HG03280 (cell line): ENCODE results near the gene CD9.
"Not testable (repeated sequence)": the region's sequence is repeated elsewhere in the genome, so short reads cannot be mapped to it uniquely, and the experiment has no call there.

Source experiments
- ATAC-seq: cut with Tn5 transposase; IDR thresholded peaks from one replicate; pipeline ENCODE4 v1.9.1; 2021; ENCODE audit warnings: mild to moderate bottlenecking, moderate library complexity; ENCODE audit not compliant: unreplicated experiment

The CD9 gene

DNA sequence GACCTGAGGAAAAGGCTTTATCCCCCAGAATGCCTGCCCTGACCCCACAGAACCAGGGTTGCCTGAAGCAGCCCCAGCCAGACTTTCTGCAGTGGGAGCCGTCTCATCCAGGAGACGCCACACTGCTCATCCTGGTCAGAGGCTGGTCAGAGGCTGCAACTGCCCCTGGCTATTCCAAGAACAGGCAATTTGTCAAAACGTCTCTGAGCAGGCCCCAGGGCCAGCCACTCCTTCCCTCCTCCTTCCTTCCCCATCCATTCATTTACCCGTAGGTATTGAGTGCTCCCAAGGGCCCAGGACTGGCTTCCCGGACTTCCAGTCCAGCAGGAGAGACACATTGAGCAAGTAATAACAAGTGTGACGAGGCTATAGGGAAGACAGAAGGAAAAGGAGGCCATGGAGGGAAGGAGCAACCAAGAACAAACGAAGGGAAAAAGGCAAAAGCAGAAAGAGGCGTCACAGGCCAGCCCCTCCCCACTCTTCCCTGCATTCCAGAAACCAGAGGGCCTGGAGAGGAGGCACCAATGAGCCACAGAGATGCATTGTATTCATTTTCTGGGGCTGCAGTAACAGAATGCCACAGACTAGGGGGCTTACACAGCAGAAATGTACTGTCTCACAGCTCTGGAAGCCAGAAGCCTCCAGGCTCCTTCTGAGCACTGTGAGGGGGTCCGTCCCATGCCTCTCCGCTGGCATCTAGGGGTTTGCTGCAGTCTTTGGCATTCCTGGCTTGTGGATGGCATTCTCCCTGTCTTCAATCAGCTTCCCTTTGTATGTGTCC is 21.0 kb upstream of the CD9 start:
- ATAC-seq = no peak

DNA sequence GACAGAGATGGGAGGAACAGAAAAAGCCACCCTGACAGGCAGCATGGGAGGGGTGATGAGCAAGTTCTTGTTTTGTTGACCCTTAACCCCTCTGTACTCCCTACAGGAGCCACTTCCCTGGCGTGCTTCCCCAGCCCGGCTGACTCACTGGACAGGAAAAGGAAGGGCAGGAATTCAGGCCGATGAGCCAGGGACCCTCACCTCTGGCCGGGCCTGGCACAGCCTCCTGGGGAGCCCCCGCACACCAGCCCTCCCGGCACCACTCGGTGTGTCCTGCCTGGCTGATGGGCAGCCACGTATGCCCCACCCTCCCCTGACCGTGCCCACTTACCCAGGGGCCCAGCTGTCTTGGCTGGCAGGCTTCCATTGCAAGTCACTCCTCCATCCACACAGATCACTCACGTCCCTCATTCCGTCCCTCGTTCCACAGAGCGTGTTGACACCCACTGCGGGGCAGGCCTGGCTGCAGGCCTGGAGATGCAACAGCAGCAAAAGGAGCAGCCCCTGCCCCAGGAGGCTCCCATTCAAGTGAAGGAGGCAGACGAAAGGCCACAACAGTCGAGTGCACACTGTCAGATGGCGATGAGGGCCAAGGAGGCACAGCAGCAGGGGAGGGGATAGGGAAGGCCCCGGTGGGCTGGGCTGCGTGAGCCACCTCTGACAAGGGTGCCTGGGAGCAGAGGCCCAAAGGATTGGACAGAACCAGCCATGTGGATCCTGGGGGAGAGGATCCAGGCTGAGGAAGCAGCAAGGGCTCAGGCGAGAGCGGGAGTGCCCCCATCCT is 19.7 kb upstream of the CD9 start:
- no peak for ATAC-seq

DNA sequence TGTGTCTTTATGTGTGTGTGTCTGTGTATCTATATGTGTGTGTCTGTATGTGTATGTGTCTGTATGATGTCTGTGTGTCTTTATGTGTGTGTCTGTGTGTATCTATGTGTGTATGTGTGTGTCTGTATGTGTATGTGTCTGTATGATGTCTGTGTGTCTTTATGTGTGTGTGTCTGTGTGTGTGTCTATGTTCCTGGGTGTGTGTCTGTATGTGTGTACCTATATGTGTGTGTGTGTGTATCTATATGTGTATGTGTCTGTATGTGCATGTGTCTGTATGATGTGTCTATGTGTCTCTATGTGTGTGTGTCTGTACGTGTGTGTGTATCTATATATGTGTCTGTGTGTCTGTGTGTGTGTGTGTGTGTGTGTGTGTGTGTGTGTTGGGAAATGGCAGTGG is 19.0 kb upstream of the CD9 start:
- no peak for ATAC-seq

DNA sequence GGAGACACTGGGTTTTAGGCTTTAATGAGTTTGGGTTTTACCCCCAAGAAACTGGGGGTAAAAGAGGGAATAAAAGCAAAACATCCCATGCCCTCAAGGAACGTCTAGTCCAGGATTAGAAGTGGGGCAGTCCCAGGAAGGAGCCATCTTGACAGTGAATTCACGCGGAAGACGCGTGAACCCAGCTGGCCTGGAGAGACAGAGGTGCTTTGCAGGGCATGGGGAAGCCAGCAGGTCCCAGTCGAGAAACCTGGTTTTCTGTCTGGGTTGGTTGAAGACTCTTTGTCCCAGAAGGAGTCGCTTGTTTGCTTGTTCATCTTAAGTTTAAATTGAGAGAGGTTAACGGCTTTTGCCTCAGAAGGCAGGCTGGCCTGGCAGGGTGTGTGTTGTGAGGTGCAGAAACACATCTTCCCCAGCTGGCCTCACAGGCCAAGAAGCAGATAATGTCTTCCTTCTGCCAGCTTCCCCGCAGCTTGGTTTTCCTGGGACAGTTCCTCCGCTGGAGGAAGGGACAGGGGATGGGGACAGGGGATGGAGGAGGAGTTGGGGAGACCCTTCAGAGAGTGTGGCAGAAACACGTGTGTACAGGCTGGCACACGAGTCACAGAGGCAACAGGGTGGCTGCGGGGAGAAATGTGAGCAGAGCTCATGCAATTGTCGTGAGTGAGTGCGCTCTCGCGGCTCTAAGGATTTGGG is 18.5 kb upstream of the CD9 start:
- no peak for ATAC-seq

DNA sequence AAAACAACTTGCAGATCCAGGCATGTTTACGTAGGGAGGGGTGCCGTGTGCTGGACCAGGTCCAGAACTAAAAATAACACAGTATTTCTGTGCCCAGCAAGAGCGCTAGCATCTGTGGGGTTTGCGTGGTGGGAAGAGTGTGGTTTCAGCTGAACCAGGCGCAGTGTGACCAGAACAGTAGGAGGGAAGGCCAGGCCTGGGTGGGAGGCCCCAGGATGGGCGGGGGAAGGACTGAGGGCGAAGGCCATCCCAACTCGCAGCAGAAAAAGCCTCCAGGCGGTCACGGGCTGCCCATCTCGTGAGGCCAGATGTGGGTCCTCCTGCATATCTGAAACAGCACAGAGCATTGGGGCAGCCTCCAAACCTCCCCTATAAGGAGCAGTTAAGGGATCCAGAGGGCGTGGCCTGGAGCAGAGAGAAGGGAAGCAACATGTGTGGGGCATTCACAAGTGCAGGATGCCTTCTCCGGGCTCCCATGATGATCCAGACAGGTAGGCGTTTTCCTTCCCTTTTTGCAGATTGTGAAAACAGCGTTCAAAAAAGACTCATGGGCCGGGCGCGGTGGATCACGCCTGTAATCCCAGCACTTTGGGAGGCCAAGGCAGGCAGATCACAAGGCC is 17.8 kb upstream of the CD9 start:
- no peak for ATAC-seq

DNA sequence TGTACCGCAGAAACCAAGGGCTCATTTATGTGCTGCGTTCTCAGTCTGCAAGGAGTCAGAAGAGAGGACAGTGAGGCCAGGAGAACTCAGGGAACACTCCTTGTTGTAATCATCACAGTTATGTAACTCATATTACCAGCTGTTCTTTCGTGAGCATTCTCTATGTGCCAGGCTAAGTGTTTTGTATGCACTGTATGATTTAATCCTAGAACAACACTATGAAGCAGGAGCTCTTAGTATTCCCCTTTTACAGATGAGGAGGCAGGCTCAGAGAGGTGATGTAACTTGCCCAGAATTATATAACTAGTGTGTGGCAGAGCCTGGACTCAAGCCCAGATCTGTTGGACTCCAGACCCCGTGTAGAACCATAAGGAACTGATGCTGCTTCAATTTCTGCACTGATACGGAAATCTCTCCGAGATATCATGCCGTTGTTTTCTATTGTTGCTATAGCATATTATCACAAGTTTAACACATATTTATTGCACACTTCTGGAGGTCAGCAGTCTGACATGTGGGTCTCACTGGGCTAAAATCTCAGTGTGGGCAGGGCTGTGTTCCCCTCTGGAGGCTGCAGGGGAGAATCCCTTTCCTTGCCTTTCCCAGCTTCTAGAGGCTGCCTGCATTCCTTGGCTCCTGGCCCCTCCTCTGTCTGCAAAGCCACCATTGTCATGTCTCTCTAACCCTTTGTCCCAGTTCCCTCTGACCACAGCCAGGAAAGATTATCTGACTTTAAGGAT is 16.3 kb upstream of the CD9 start:
- no peak for ATAC-seq

DNA sequence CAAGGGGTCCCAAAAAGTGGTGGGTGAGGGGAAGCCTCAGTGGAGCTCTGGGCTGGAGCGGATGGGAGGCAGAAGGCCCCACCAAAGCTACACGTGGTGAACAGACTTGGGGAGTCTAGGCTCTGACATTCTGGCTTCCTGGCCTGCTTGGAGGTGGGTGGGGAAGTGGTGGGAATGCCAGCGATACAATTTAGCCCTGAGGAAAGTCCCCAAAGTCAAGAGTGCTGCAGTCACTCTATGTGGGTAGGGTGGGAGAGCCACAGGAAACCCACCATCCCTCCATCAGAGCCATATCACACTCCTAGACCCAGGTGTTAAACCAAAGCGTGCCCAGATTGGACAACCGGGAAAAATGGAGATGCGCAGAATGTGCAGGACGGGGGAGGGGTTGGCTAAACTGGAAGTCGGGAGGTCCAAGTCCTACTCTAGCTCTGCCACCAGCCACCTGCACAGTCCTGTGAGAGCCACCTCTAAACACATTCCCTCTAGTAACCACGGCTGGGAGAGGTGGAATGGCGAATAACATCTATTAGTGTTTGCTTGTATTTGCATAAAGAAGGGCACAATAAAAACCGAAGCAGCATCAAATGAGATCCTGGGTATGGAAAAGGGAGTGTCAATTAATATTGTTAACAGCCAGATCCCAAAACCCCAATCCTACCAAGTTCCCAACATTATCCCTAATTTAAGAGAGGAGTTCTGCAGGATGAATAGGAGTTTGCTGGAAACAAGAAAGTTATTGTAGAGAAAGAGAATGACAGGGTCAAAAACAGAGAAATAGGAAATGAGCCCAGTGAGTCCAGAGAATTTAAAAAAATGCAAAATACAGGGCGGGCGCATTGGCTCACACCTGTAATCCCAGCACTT is 14.0 kb upstream of the CD9 start:
- no peak for ATAC-seq

DNA sequence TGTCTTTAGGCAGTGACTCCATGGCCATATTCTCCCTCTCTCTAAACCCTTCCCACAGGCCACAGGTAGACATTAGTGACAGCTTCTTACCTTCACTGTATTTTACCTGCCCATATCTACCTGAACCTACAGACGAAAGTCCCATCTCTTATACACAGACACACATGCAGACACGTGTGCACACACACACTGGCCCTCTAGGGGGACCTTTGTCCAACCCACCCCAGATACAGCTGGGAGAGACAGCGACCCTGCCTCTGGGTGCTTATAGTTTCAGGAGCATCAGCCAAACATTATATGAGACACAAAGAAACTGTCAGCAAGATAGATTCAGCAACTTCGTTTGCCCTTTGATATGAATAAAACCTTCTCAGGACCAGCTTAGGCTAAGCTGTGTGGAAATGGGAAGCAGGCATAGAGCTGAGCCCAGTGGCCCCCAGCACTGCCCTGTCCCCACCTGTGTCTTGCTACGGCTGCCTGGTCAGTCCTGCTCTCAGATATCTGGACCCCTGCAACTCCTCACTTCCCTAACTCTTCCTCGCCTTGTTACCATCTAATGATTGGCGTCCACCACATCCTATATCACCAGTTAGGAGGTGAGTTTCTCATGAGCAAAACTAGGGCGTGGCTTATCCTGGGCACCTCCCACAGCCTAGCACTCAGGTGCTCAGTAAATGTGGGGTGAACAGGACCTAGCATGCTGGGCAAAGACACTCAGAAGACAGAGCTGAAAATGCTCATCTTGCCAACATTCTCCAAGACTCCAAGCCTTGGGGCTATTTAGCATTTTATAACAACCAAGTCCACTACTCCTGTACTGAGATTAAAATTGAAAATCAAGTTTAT is 12.0 kb upstream of the CD9 start:
- no peak for ATAC-seq

DNA sequence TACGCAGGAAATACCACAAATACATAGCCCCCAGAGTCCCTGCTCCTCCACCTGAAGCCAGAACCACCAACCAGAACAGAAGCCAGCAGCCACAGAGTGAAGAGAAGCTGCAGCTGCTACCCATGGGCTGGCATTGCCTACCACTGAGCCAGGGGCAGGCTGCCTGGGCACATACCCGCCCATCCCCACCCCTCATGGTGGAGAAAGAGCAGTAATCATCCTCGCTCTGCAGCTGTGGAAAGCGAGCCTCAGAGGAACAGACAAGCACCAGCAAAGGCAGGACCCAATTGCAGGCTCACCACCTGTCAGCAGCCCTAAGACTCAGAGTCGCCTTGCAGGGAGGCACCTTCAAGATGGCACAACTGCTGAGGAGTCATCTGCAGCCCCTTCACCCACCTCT is 11.2 kb upstream of the CD9 start:
- ATAC-seq = no peak

DNA sequence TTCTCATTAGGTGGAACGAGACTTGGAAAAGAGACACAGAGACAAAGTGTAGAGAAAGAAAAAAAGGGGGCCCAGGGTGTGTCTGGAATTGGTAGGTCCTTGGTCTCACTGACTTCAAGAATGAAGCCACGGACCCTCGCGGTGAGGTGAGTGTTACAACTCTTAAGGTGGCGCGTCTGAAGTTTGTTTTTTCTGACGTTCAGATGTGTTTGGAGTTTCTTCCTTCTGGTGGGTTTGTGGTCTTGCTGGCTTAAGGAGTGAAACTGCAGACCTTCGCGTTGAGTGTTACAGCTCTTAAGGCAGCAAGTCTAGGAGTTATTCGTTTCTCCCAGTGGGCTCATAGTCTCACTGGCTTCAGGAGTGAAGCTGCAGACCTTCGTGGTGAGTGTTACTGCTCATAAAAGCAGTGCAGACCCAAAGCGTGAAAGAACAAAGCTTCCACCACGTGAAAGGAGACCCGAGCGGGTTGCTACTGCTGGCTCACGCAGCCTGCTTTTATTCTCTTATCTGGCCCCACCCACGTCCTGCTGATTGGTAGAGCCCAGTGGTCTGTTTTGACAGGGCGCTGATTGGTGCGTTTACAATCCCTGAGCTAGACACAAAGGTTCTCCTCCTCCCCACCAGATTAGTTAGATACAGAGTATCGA is 10.1 kb upstream of the CD9 start:
- ATAC-seq = not testable (repeated sequence)

DNA sequence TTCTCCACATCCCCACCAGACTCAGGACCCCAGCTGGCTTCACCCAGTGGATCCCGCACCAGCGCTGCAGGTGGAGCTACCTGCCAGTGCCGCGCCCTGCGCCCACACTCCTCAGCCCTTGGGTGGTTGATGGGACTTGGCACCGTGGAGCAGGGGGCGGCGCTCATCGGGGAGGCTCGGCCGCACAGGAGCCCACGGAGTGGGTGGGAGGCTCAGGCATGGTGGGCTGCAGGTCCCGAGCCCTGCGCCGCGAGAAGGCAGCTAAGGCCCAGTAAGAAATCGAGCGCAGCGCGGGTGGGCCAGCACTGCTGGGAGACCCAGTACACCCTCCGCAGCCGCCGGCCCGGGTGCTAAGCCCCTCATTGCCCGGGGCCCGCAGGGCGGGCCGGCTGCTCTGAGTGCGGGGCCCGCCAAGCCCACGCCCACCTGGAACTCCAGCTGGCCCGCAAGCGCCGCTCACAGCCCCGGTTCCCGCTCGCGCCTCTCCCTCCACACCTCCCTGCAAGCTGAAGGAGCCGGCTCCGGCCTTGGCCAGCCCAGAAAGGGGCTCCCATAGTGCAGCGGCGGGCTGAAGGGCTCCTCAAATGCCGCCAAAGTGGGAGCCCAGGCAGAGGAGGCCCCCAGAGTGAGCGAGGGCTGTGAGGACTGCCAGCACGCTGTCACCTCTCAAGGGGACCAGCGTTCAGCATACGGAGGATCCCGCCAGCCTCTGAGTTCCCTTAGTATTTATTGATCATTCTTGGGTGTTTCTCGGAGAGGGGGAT is 9.3 kb upstream of the CD9 start:
- not testable (repeated sequence) for ATAC-seq

DNA sequence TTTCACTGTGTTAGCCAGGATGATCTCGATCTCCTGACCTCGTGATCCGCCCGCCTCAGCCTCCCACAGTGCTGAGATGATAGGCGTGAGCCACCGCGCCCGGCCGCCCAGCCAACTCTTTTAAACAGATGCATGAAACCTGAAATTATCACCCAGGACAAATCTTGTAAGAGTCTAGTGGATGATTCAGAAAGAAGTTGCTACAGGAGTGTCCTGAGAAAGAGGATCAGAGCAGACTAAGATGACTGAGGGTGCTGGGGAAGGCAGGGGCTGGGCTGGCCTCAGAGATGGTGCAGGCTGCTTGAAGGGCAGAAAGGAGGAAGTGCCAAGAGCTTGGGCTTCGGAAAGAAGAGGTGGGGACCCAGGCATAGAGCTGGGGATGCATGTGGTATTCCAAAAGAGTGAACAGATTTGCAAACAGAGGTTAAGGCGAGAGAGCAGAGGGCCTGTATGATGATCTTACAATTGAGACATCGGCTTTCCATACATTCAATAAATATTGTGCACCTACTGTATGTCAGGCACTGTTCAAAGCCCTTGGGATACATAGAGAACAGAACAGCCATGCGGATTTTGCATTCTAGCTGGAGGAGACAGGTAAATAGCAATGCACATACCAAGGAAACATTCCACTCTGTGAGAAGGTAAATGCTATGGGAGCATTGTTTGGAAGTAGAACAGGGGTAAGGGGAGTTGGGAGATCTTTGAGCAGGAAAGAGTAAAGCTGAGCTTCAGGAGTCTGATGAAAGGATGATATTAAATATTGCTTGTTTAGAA is 7.4 kb upstream of the CD9 start:
- ATAC-seq = no peak

DNA sequence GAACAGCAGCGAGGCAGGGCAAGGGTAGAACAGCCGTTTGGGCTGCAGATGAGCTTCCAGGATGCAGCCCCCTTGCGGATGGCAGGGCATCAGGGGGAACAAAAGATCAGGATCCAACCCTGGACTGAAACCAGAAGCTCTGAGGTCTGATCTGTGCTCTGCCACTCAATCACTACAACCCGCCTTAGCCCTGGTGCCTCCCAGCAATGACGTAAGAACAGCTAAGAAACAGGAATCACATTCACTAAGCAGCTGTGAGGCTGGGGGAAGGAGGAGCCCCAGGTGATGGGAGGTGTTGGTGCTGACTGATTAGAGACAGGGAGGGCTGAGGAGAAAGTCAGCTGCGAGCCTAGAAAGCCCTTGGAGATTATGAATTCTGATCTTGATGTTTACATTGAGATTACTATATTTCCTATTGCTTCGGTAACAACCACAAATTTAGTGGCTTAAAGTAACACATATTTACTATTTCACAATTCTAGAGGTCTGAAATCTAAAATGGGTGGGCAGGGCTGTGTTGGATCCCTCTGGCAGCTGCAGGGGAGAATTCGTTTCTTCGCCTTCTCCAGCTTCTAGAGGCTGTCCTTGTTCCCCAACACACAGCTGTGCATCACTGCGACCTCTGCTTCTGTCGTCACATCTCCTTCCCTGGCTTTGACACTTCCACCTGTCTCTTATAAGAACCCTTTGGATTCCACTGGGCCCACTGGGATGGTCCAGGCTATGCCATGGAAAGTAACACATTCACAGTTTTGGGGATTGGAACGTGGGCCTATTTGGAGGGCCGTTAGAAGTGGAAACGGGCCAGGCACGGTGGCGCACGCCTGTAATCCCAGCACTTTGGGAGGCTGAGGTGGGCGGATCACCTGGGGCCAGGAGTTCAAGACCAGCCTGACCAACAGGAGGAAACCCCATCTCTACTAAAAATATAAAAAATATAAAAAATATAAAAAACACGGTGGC is 6.1 kb upstream of the CD9 start:
- ATAC-seq = no peak

DNA sequence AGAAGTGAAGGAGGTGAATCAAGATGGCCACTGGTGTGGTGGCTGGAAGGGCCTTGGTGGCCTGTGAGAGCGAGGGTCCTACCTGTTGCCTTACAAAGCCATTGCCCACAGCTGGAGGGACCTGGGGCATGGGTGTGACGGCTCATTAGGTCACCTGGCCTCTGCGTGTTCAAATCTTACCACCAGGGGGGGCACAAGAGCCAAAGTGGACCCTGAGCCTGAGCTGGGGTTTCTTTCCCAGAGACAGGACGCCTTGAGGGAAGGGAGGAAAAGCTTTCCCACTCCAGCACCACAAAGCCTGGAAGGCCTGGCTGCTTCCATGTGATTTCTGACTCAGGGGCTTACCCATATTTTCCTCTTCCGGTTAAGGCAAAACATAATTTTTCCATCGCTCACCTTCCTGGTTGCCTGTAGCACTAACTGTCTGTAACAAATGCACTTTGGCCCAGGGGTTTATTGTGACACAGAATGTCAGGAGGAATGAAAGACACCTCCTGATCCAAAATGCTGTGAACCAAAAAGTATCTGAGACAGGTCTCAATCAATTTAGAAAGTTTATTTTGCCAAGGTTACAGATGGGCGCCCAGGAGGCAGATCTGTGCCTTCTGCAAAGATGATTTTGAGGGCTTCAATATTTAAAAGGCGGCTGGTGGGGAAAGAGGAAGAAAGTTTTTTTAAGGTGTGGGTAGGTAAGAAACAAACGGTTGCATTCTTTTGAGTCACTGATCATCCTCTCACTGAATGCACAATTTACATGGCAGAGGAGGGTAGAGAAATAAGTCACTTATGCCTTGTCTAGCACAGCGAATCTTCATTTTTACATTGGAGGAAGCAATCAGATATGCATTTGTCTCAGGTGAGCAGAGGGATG is 4.3 kb upstream of the CD9 start:
- peak; percentile 51 for ATAC-seq

DNA sequence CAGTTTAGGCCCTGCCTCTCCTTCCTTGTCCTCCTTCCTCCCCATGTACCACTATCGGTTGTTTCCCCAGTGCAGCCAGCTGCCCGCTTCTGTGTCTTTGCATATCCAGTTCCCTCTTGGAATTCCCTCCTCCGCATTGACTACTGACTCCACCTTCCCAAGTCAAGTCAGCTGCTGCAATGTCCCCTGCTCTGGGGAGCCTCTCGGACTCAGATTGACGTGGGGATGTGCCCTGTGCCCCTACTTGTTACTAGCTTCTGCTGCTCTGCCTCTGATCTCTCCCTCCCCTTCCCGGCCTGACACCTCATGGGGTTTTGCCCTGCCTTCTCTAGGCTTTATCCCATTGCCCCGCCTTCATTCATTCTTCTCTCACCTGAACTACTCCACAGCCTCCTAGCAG is 2.1 kb upstream of the CD9 start:
- ATAC-seq = no peak
